ENCODE results near the gene EYA4.

Gene EYA4

DNA sequence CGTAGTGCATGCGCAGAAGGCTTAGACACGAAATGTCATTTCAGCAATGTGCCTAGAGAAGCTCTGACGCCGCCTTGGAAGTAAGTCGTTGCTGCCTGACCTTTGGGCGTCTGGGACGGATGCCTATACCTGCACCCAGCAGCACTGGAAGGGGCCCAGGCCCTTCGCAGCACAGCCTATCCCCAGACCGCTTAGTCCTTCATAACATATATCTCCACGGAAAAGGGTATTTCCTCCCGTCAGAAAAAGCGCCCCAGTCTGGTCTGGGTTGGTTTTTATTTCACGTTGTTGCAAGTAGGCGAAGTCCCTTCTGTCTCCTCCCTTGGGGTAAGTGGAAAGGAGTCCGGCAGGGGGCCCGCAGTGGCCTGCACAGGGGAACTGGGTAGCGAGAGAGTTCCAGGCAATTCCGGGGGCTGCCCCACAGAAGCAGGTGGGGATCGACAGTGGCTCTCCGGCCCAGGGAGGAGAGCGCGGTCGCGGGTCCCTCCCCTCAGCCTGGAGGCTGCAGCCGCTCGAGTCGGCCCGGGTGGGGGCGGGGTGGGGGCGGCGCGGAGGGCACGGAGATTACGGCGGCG is 559 bp upstream of the EYA4 start:
- H2AFZ ChIP-seq (ENCODE audit: low read depth, low read length, severe bottlenecking) = no peak overlapping the region
- no peaks in the 10 kb centered on the region for H3K9me2 ChIP-seq (replicated peaks; ENCODE audit: insufficient read depth, low read length)
- no peak overlapping the region for H3K4me2 ChIP-seq (ENCODE audit: low read depth, low read length, poor library complexity, severe bottlenecking)
- H3F3A ChIP-seq (ENCODE audit: insufficient read depth) = no peaks in the 10 kb centered on the region
- H3K9me3 ChIP-seq (ENCODE audit: insufficient read depth, low read length) = no peaks in the 10 kb centered on the region
- no peak for TF ChIP-seq EZH2phosphoT487 (conservative IDR thresholded peaks at IDR 0.05; ENCODE audit: low read length)
- TF ChIP-seq, protein P1, sequence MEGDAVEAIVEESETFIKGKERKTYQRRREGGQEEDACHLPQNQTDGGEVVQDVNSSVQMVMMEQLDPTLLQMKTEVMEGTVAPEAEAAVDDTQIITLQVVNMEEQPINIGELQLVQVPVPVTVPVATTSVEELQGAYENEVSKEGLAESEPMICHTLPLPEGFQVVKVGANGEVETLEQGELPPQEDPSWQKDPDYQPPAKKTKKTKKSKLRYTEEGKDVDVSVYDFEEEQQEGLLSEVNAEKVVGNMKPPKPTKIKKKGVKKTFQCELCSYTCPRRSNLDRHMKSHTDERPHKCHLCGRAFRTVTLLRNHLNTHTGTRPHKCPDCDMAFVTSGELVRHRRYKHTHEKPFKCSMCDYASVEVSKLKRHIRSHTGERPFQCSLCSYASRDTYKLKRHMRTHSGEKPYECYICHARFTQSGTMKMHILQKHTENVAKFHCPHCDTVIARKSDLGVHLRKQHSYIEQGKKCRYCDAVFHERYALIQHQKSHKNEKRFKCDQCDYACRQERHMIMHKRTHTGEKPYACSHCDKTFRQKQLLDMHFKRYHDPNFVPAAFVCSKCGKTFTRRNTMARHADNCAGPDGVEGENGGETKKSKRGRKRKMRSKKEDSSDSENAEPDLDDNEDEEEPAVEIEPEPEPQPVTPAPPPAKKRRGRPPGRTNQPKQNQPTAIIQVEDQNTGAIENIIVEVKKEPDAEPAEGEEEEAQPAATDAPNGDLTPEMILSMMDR (IDR thresholded peaks at IDR 0.05; ENCODE audit: insufficient read depth, low read length, poor library complexity, severe bottlenecking) = no peak
- H3K27me3 ChIP-seq (ENCODE audit: low read length) = no peaks in the 10 kb centered on the region
- H3K79me2 ChIP-seq (ENCODE audit: insufficient read depth, low read length) = no peaks in the 10 kb centered on the region
- no peak overlapping the region for H3K27ac ChIP-seq (ENCODE audit: low read depth, low read length)
- H3K36me3 ChIP-seq (ENCODE audit: low read length) = no peaks in the 10 kb centered on the region
- H3K9ac ChIP-seq (ENCODE audit: low read length) = no peak overlapping the region
- H3K4me3 ChIP-seq (ENCODE audit: insufficient read depth, low read length, poor library complexity, severe bottlenecking) = no peak overlapping the region
- H4K20me1 ChIP-seq (ENCODE audit: low read depth, low read length) = no peaks in the 10 kb centered on the region

- H3K9ac ChIP-seq (ENCODE audit: low read length) = no peak overlapping the region
- H4K20me1 ChIP-seq (ENCODE audit: low read depth, low read length) = no peaks in the 10 kb centered on the region
- H3K9me3 ChIP-seq (ENCODE audit: insufficient read depth, low read length) = no peaks in the 10 kb centered on the region
- TF ChIP-seq, protein P1 (IDR thresholded peaks at IDR 0.05; ENCODE audit: insufficient read depth, low read length, poor library complexity, severe bottlenecking) = no peak
- no peak for TF ChIP-seq EZH2phosphoT487 (conservative IDR thresholded peaks at IDR 0.05; ENCODE audit: low read length)
- no peaks in the 10 kb centered on the region for H3K9me2 ChIP-seq (replicated peaks; ENCODE audit: insufficient read depth, low read length)
- H3K79me2 ChIP-seq (ENCODE audit: insufficient read depth, low read length) = no peaks in the 10 kb centered on the region
- no peak overlapping the region for H2AFZ ChIP-seq (ENCODE audit: low read depth, low read length, severe bottlenecking)
- H3K36me3 ChIP-seq (ENCODE audit: low read length) = no peaks in the 10 kb centered on the region
- H3K4me2 ChIP-seq (ENCODE audit: low read depth, low read length, poor library complexity, severe bottlenecking) = no peak overlapping the region
- H3K27me3 ChIP-seq (ENCODE audit: low read length) = no peaks in the 10 kb centered on the region
- H3K4me3 ChIP-seq (ENCODE audit: insufficient read depth, low read length, poor library complexity, severe bottlenecking) = no peak overlapping the region
- H3K27ac ChIP-seq (ENCODE audit: low read depth, low read length) = no peak overlapping the region
- no peaks in the 10 kb centered on the region for H3F3A ChIP-seq (ENCODE audit: insufficient read depth)
Observed at GRCh38 chr6:133241901-133242636, 912 bp downstream of the EYA4 start.

DNA sequence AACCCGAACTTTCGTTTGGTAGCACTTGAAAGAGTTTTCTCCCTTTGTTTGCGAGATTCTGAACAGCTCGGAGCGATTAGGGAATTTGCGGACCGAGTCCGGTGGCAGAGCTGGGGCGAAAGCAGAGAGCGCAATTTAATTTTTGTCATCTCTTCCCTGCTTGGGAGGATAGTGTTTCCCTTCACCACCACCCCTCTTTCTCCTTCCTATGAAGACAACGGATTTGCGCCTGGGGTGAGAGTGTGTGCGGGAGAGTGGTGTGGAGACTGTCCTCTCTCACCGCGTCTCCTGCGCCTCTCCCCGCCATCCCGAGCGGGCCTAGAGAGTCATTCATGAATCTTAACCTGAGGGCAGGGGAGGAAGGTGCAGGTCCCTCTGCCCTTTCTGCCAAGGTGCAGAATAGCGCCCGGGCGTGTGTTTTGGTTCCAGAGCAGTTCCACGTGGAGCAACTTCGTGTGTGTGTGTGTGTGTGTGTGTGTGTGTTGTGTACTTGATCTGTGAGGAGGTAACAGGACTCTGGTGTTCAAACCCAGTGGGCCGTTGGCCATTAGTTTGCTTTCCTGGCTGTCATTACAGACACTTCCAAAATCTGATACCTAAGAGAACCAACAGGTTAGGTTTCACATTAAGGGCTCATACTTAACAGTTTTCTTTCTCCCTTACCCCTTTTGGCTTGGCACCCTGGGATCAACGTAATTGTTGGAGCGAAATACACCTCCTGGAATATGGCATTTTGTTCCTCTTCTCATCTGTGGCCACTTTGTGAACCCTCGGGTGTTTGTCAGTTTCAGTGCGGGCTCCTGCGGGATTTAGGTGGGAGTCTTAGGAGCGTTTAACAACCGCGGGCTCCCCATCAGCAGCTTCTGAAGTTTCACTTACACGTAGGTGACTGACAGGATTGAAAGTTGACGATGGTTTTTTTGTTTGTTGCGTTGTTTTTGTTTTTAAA is 1.8 kb downstream of the EYA4 start:
- H3K4me3 ChIP-seq (ENCODE audit: insufficient read depth, low read length, poor library complexity, severe bottlenecking) = no peak overlapping the region
- H3F3A ChIP-seq (ENCODE audit: insufficient read depth) = no peaks in the 10 kb centered on the region
- H2AFZ ChIP-seq (ENCODE audit: low read depth, low read length, severe bottlenecking) = no peak overlapping the region
- TF ChIP-seq, protein P1 (IDR thresholded peaks at IDR 0.05; ENCODE audit: insufficient read depth, low read length, poor library complexity, severe bottlenecking) = no peak
- TF ChIP-seq EZH2phosphoT487 (conservative IDR thresholded peaks at IDR 0.05; ENCODE audit: low read length) = no peak
- no peaks in the 10 kb centered on the region for H3K9me3 ChIP-seq (ENCODE audit: insufficient read depth, low read length)
- H4K20me1 ChIP-seq (ENCODE audit: low read depth, low read length) = no peaks in the 10 kb centered on the region
- H3K36me3 ChIP-seq (ENCODE audit: low read length) = no peaks in the 10 kb centered on the region
- H3K4me2 ChIP-seq (ENCODE audit: low read depth, low read length, poor library complexity, severe bottlenecking) = no peak overlapping the region
- H3K9me2 ChIP-seq (replicated peaks; ENCODE audit: insufficient read depth, low read length) = no peaks in the 10 kb centered on the region
- no peaks in the 10 kb centered on the region for H3K27me3 ChIP-seq (ENCODE audit: low read length)
- no peaks in the 10 kb centered on the region for H3K79me2 ChIP-seq (ENCODE audit: insufficient read depth, low read length)
- no peak overlapping the region for H3K9ac ChIP-seq (ENCODE audit: low read length)
- no peak overlapping the region for H3K27ac ChIP-seq (ENCODE audit: low read depth, low read length)

Measured in SU-DHL-6 (cell line).